Measurements from ENCODE around the gene CELSR1. TPM values are rescaled to one million over a fixed set of nuclear protein-coding genes. Genes with fewer than 3 reads are reported as not detected.

The CELSR1 gene
- total and polyA plus RNA-seq, 7 experiments from 2014 or later, result 0.36 to 4.7 (median 0.97) TPM

DNA sequence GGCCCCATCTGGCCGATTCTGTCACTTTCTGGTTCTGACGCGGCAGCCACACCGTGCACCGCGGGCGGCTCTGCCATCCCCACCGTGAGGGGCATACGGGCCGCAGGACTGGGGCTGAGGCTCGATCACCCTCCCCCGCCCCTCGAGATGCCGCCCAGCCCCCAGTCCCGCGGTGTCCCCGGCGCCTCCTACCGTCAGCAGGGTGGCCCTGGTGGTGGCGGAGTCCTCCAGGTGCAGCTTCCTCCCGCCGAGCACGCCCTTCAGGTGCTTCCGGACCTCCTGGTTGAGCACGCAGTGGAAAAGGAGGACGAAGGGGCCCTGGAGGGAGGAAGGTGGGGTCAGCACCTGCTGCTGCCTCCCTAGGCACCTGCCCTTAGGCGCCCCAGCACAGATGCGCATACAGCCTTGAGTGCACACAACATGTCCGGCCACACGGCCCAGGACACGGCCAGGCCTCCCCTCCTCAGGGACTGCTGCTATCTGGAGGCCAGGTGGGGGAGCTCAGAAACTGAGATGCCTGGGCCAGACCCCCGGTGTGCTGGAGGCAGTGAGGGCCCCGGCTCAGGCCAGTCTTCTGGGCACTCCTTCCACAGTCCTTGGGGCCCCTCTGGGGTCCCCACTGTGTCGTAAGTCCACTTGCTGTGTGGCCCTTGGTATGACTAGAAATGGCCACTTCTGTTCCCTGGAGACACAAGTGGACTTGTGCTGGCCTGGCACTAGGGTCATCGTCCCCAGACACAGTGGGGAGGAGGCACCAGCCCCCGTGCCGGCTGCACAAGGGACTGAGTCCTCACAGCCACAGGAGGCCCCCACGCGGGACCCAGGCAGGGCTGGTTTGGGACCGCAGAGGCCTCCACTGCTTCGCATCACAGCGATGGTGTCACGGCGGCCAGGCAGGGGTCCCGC, 170.4 kb downstream of the CELSR1 start:
- H3K36me3 Mint-ChIP-seq, result no peaks in the 10 kb centered on the region
- Histone ChIP-seq H3K9me3 (ENCODE audit: control insufficient read depth in 2 of 3, low read length in 3 of 3) (no peaks in the 10 kb centered on the region), H3K4me3 (ENCODE audit: low read length) (no peak overlapping the region), H3K27ac (ENCODE audit: low read depth, low read length) (no peak overlapping the region), H3K4me1 (ENCODE audit: control insufficient read depth in 2 of 2, insufficient read depth in 2 of 2, low read length in 2 of 2) (peaks cover 13 to 38% of the 10 kb centered on the region in 2 donors), H3K27me3 (ENCODE audit: control insufficient read depth in 2 of 2, insufficient read depth in 2 of 2, low read length in 2 of 2) (no peaks in the 10 kb centered on the region), H3K36me3 (ENCODE audit: control insufficient read depth in 2 of 3, insufficient read depth in 3 of 3, low read length in 3 of 3) (no peaks in the 10 kb centered on the region)
- intact Hi-C loops (cut with micrococcal nuclease), result loop anchor here in 1 of 2 donors (1.0 kb wide), 1 partner anchor 175 kb away; no protein-coding TSS in a partner anchor
- peak overlapping the region in 6 of 10 donors; percentile 9 to 82 (median 77) for H3K4me3 Mint-ChIP-seq
- peaks cover 0 to 3% (median 0%) of the 10 kb centered on the region in 11 donors for H3K9me3 Mint-ChIP-seq
- peak in 5 of 9 donors; percentile 11 to 52 (median 45) for DNase-seq
- H3K27ac Mint-ChIP-seq, result peak overlapping the region in 3 of 9 donors; percentile 73 to 90 (median 78)
- peak; percentile 74 for ATAC-seq
- H3K4me1 Mint-ChIP-seq, result peaks cover 0 to 27% (median 19%) of the 10 kb centered on the region in 7 donors
- CTCF ChIA-PET, result interaction anchor here (1.0 to 2.2 kb wide), 4 partner anchors 8 to 434 kb away, joined by 4 to 22 read pairs (median 4); no protein-coding TSS in a partner anchor
- peaks cover 0 to 20% (median 3%) of the 10 kb centered on the region in 5 donors for H3K27me3 Mint-ChIP-seq
- POLR2A ChIA-PET, result interaction anchor here (0.8 kb wide), 1 partner anchor 115 kb away, joined by 3 read pairs; no protein-coding TSS in a partner anchor

GRCh38 chr22:46366327-46366731, 171.1 kb downstream of the CELSR1 start:
- intact Hi-C loops (cut with micrococcal nuclease), result no loop called here
- H3K27me3 Mint-ChIP-seq, result peaks cover 0 to 14% (median 0%) of the 10 kb centered on the region in 5 donors
- no peak for DNase-seq
- no peaks in the 10 kb centered on the region for H3K9me3 ChIP-seq (ENCODE audit: control insufficient read depth in 2 of 3, low read length in 3 of 3)
- H3K9me3 Mint-ChIP-seq, result peaks cover 0 to 8% (median 0%) of the 10 kb centered on the region in 11 donors
- peaks cover 13 to 31% of the 10 kb centered on the region in 2 donors for H3K4me1 ChIP-seq (ENCODE audit: control insufficient read depth in 2 of 2, insufficient read depth in 2 of 2, low read length in 2 of 2)
- CTCF ChIA-PET, result interaction anchor here (2.2 kb wide), 1 partner anchor 176 kb away, joined by 22 read pairs; no protein-coding TSS in a partner anchor
- no peak overlapping the region for H3K27ac ChIP-seq (ENCODE audit: low read depth, low read length)
- ATAC-seq, result no peak
- POLR2A ChIA-PET, result no interaction called here
- no peaks in the 10 kb centered on the region for H3K36me3 Mint-ChIP-seq
- peaks cover 0 to 22% (median 14%) of the 10 kb centered on the region in 7 donors for H3K4me1 Mint-ChIP-seq
- H3K36me3 ChIP-seq (ENCODE audit: control insufficient read depth in 2 of 3, insufficient read depth in 3 of 3, low read length in 3 of 3), result no peaks in the 10 kb centered on the region
- no peaks in the 10 kb centered on the region for H3K27me3 ChIP-seq (ENCODE audit: control insufficient read depth in 2 of 2, insufficient read depth in 2 of 2, low read length in 2 of 2)
- H3K27ac Mint-ChIP-seq, result no peak overlapping the region
- no peak overlapping the region for H3K4me3 ChIP-seq (ENCODE audit: low read length)
- peak overlapping the region in 4 of 10 donors; percentile 10 to 82 (median 78) for H3K4me3 Mint-ChIP-seq

DNA sequence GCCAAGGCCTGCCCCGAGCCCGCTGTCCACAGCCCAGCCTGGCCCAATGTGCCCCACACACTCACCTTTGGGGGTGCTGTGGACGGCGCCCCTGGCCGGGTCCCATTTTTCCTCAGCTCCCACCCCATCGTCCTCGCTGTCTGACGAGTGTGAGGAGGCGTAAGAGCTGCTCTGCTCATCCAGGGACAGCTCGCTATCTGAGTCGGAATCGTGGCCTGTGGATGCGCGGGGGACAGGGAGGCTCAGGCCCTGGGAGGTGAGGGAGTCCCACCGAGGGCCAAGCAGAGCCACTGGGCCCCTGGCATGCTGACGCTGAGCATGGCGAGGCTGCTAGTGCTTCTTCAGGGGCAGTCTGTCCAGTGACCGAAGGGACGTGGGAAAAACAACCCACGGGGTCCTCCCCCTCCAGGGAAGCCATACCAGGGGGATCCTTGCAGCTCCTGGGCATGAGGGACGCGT, 172.2 kb downstream of the CELSR1 start:
- no peak overlapping the region for H3K4me3 Mint-ChIP-seq
- H3K27me3 Mint-ChIP-seq, result peaks cover 0 to 3% (median 0%) of the 10 kb centered on the region in 5 donors
- peaks cover 0 to 6% (median 0%) of the 10 kb centered on the region in 5 donors for H3K36me3 Mint-ChIP-seq
- Histone ChIP-seq H3K9me3 (ENCODE audit: control insufficient read depth in 2 of 3, low read length in 3 of 3) (no peaks in the 10 kb centered on the region), H3K27ac (ENCODE audit: low read depth, low read length) (no peak overlapping the region), H3K36me3 (ENCODE audit: control insufficient read depth in 2 of 3, insufficient read depth in 3 of 3, low read length in 3 of 3) (no peaks in the 10 kb centered on the region), H3K4me3 (ENCODE audit: low read length) (no peak overlapping the region), H3K4me1 (ENCODE audit: control insufficient read depth in 2 of 2, insufficient read depth in 2 of 2, low read length in 2 of 2) (peaks cover 3 to 19% of the 10 kb centered on the region in 2 donors), H3K27me3 (ENCODE audit: control insufficient read depth in 2 of 2, insufficient read depth in 2 of 2, low read length in 2 of 2) (no peaks in the 10 kb centered on the region)
- CTCF ChIA-PET, result no interaction called here
- H3K4me1 Mint-ChIP-seq, result peaks cover 0 to 16% (median 5%) of the 10 kb centered on the region in 7 donors
- POLR2A ChIA-PET, result no interaction called here
- ATAC-seq, result no peak
- no peak for DNase-seq
- H3K9me3 Mint-ChIP-seq, result peaks cover 0 to 18% (median 2%) of the 10 kb centered on the region in 11 donors
- no peak overlapping the region for H3K27ac Mint-ChIP-seq
- intact Hi-C loops (cut with micrococcal nuclease), result no loop called here

DNA sequence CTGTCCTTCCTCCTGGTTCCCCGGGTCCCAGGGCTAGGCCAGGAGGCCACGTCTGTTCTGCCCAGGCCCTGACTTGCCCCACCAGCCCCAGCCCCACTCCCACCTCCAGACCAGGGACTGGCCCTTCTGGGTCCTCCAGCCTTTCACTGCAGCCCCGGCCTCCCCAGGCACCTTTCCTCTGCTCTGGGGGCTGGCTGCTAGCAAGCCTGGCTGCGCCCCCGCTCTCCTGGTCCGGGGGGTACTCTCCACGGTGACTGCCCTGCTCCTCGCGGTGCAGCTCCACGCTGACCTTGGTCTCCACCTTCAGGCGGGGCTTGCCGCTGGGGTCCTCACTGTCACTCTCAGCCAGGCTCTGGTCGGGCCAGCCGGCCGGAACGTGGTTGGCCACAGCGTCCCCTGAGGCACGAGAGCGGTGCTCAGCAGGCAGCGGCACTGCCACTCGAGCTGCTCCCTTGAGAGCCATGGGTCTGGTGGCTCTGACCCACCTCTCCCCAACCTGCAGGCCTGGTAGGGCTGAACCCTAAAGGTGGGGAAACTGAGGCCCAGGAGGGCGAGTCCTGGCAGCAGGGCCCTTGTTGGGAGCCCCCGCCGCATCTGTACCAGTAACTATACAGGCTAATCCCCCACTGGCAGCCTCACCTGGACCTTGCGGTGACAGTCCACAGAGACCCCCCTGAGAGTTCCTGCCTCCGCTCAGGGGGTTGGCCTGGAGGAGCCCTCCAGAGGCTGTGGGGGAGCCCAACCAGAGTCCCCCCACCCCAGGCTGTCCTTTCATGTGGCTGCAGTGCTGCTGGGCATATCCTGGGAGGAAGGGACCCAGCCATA, 172.9 kb downstream of the CELSR1 start:
- Histone ChIP-seq H3K27ac (ENCODE audit: low read depth, low read length) (no peak overlapping the region), H3K27me3 (ENCODE audit: control insufficient read depth in 2 of 2, insufficient read depth in 2 of 2, low read length in 2 of 2) (no peaks in the 10 kb centered on the region), H3K9me3 (ENCODE audit: control insufficient read depth in 2 of 3, low read length in 3 of 3) (no peaks in the 10 kb centered on the region), H3K4me1 (ENCODE audit: control insufficient read depth in 2 of 2, insufficient read depth in 2 of 2, low read length in 2 of 2) (peaks cover 0 to 13% of the 10 kb centered on the region in 2 donors), H3K4me3 (ENCODE audit: low read length) (no peak overlapping the region), H3K36me3 (ENCODE audit: control insufficient read depth in 2 of 3, insufficient read depth in 3 of 3, low read length in 3 of 3) (no peaks in the 10 kb centered on the region)
- peaks cover 0 to 8% (median 0%) of the 10 kb centered on the region in 5 donors for H3K36me3 Mint-ChIP-seq
- POLR2A ChIA-PET, result no interaction called here
- CTCF ChIA-PET, result no interaction called here
- no peak overlapping the region for H3K27ac Mint-ChIP-seq
- no peaks in the 10 kb centered on the region for H3K27me3 Mint-ChIP-seq
- DNase-seq, result no peak
- no peak for ATAC-seq
- H3K9me3 Mint-ChIP-seq, result peaks cover 0 to 21% (median 2%) of the 10 kb centered on the region in 11 donors
- H3K4me3 Mint-ChIP-seq, result no peak overlapping the region
- intact Hi-C loops (cut with micrococcal nuclease), result no loop called here
- peaks cover 0 to 12% (median 0%) of the 10 kb centered on the region in 7 donors for H3K4me1 Mint-ChIP-seq

GRCh38 chr22:46363611-46364321, 173.7 kb downstream of the CELSR1 start:
- Mint-ChIP-seq H3K9me3 (peaks cover 0 to 21% (median 2%) of the 10 kb centered on the region in 11 donors), H3K4me1 (peaks cover 0 to 12% (median 0%) of the 10 kb centered on the region in 7 donors), H3K36me3 (peaks cover 0 to 8% (median 4%) of the 10 kb centered on the region in 5 donors), H3K27ac (no peak overlapping the region), H3K4me3 (no peak overlapping the region), H3K27me3 (no peaks in the 10 kb centered on the region)
- DNase-seq (no peak), ATAC-seq (no peak)
- POLR2A ChIA-PET, result no interaction called here
- CTCF ChIA-PET, result no interaction called here
- Histone ChIP-seq H3K27me3 (ENCODE audit: control insufficient read depth in 2 of 2, insufficient read depth in 2 of 2, low read length in 2 of 2) (no peaks in the 10 kb centered on the region), H3K36me3 (ENCODE audit: control insufficient read depth in 2 of 3, insufficient read depth in 3 of 3, low read length in 3 of 3) (no peaks in the 10 kb centered on the region), H3K9me3 (ENCODE audit: control insufficient read depth in 2 of 3, low read length in 3 of 3) (no peaks in the 10 kb centered on the region), H3K4me1 (ENCODE audit: control insufficient read depth in 2 of 2, insufficient read depth in 2 of 2, low read length in 2 of 2) (peaks cover 0 to 7% of the 10 kb centered on the region in 2 donors), H3K27ac (ENCODE audit: low read depth, low read length) (no peak overlapping the region), H3K4me3 (ENCODE audit: low read length) (no peak overlapping the region)
- intact Hi-C loops (cut with micrococcal nuclease), result no loop called here

All from naive thymus-derived CD4-positive, alpha-beta T cell (primary cell).